ENCODE measurements around the gene PACRG.

GRCh38 chr6:163162007-163162873 lies 434.5 kb downstream of the PACRG start:
- TF ChIP-seq CTCF (IDR thresholded peaks at IDR 0.05 in 2 of 3, conservative IDR thresholded peaks at IDR 0.05 in 1 of 3; ENCODE audit: control insufficient read depth in 2 of 3, extremely low read depth in 1 of 3, insufficient read depth in 1 of 3, low read depth in 3 of 3, low read length in 3 of 3) (no peak), ZNF274 (IDR thresholded peaks at IDR 0.05; ENCODE audit: insufficient read depth, insufficient read length) (no peak), CBX5 (IDR thresholded peaks at IDR 0.05; ENCODE audit: low read depth) (no peak), TBL1XR1 (IDR thresholded peaks at IDR 0.05; ENCODE audit: low read depth, low read length) (no peak), ZNF622 (IDR thresholded peaks at IDR 0.05) (no peak), FOXK2 (IDR thresholded peaks at IDR 0.05) (no peak), POLR2AphosphoS5 (IDR thresholded peaks at IDR 0.05; ENCODE audit: low read length) (no peak), POLR2A (IDR thresholded peaks at IDR 0.05; ENCODE audit: low read depth, low read length) (no peak), SRF (IDR thresholded peaks at IDR 0.05; ENCODE audit: low read depth in 2 of 2, low read length in 2 of 2) (no peak), RBBP5 (conservative IDR thresholded peaks at IDR 0.05) (no peak), EZH2 (IDR thresholded peaks at IDR 0.05; ENCODE audit: borderline replicate concordance, control insufficient read depth, low read depth, low read length) (no peak)
